Large intestine (tissue), 3 donors: Measurements from ENCODE around the gene IDH1. TPM values are rescaled to one million over a fixed set of nuclear protein-coding genes. Genes with fewer than 3 reads are reported as not detected.

Source experiments
- DNase-seq, 2 donors: peaks; one replicate each; pipeline versions ENCODE4 v3.0.0 to v3.0.0-alpha.2; 2013
- H3K27ac ChIP-seq: one replicate; pipeline ENCODE4 v1.5.1; 2013; ENCODE audit warnings: low read length
- H3K27me3 ChIP-seq: 2 replicates; pipeline ENCODE4 v1.6.1; 2013; ENCODE audit warnings: low read length; ENCODE audit not compliant: control insufficient read depth, insufficient read depth
- H3K36me3 ChIP-seq: 2 replicates; pipeline ENCODE4 v1.6.1; 2013; ENCODE audit warnings: low read length; ENCODE audit not compliant: control insufficient read depth, insufficient read depth
- H3K4me1 ChIP-seq: one replicate; pipeline ENCODE4 v1.6.1; 2013; ENCODE audit warnings: low read length; ENCODE audit not compliant: control insufficient read depth, insufficient read depth
- H3K4me3 ChIP-seq: one replicate; pipeline ENCODE4 v1.5.1; 2013; ENCODE audit warnings: low read length
- H3K9me3 ChIP-seq: one replicate; pipeline ENCODE4 v1.6.1; 2013; ENCODE audit warnings: mild to moderate bottlenecking, low read depth, low read length, moderate library complexity; ENCODE audit not compliant: control insufficient read depth
- WGBS: methylation state at CpG from one replicate; pipeline ENCODE4 v1.1.5; 2013; ENCODE audit warnings: low lambda C conversion rate; ENCODE audit not compliant: insufficient coverage; 5-methylcytosine and 5-hydroxymethylcytosine counted together
- polyA plus RNA-seq: library from polyadenylated mRNA; unstranded; fragments of 120-200 nt; gene quantifications from one replicate; pipeline ENCODE4 v1.2.1, GENCODE V29; 2013

The IDH1 gene
- polyA plus RNA-seq, 1 donor, result 110 TPM

GRCh38 chr2:208189810-208190503, 64.9 kb downstream of the IDH1 start, which contains the start of gene C2orf80:
Gene C2orf80 (minus strand): TSS chr2:208190030. CDS start chr2:208186986, 3,044 bp downstream.
- WGBS, result no CpG with 5 or more reads among the region's 10 CpGs
- no peaks in the 10 kb centered on the region for H3K36me3 ChIP-seq

GRCh38 chr2:208189069-208189809, 65.6 kb downstream of the IDH1 start:
- no peaks in the 10 kb centered on the region for H3K36me3 ChIP-seq
- no peak overlapping the region for H3K27ac ChIP-seq
- no peak for DNase-seq
- no peaks in the 10 kb centered on the region for H3K9me3 ChIP-seq
- no peaks in the 10 kb centered on the region for H3K27me3 ChIP-seq
- no peak overlapping the region for H3K4me3 ChIP-seq
- no peaks in the 10 kb centered on the region for H3K4me1 ChIP-seq
- WGBS, result no CpG with 5 or more reads among the region's 5 CpGs

More at GRCh38 chr2:208189810-208190503, 64.9 kb downstream of the IDH1 start, which contains the start of gene C2orf80:
- Histone ChIP-seq H3K9me3 (no peaks in the 10 kb centered on the region), H3K4me1 (no peaks in the 10 kb centered on the region), H3K27ac (no peak within 1 kb of the TSS), H3K27me3 (no peaks in the 10 kb centered on the region), H3K4me3 (no peak within 1 kb of the TSS)
- no peak for DNase-seq

- Histone ChIP-seq H3K36me3 (no peaks in the 10 kb centered on the region), H3K9me3 (no peaks in the 10 kb centered on the region), H3K27ac (no peak overlapping the region), H3K27me3 (peaks cover 4% of the 10 kb centered on the region), H3K4me3 (no peak overlapping the region), H3K4me1 (no peaks in the 10 kb centered on the region)
- 100% methylated on average over 1 of the region's 2 CpGs for WGBS
- no peak for DNase-seq
Observed at GRCh38 chr2:208186893-208187292, 68.0 kb downstream of the IDH1 start.

DNA sequence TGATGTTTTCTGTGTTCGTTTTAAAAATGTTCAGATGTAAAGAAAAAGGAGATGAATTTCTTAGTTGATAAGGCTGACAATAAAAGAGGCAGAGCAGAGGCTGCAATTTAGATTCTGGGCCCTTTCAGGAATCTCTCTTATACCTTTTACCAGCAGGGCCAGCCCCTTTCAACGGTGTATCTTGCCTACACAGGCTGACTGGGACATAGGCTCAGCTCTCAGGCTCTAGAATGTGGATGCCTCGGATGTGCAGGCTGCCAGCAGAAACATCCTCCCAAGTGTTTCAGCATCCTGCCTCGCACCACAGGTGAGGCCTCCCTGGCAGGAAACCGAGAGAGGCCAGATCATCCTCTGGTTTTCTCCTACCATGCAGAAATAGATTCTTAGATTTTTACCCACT, 68.4 kb downstream of the IDH1 start:
- no peak for DNase-seq
- Histone ChIP-seq H3K4me1 (no peaks in the 10 kb centered on the region), H3K27ac (no peak overlapping the region), H3K36me3 (no peaks in the 10 kb centered on the region), H3K9me3 (no peaks in the 10 kb centered on the region), H3K4me3 (no peak overlapping the region), H3K27me3 (peaks cover 4% of the 10 kb centered on the region)
- no CpG with 5 or more reads among the region's 5 CpGs for WGBS

Other genes with a start within 250 kb of the IDH1 start
- gene PLEKHM3, start 229.5 kb downstream of the IDH1 start, polyA plus RNA-seq, result 11.3 TPM
- gene CRYGD, start 130.5 kb downstream of the IDH1 start, polyA plus RNA-seq, result 0.52 TPM
- not detected for gene CRYGC, start 125.2 kb downstream of the IDH1 start, polyA plus RNA-seq
- not detected for gene CRYGB, start 108.9 kb downstream of the IDH1 start, polyA plus RNA-seq
- not detected for gene CRYGA, start 91.5 kb downstream of the IDH1 start, polyA plus RNA-seq
- gene C2orf80, start 65.0 kb downstream of the IDH1 start, polyA plus RNA-seq, result 0.84 TPM
- gene PIKFYVE, start 11.2 kb upstream of the IDH1 start, polyA plus RNA-seq, result 16.7 TPM
- gene PTH2R, start 151.7 kb upstream of the IDH1 start, polyA plus RNA-seq, result 0.46 TPM